HUES48 (cell line): ENCODE results near the gene SLC6A2.

ENCODE experiments used
- H3K27ac ChIP-seq: one replicate; pipeline ENCODE4 v1.7.0; 2013; ENCODE audit warnings: low read depth, low read length, inconsistent platforms
- H3K27me3 ChIP-seq: 2 replicates; pipeline ENCODE4 v1.6.1; 2013; ENCODE audit warnings: mild to moderate bottlenecking, low read length; ENCODE audit not compliant: control insufficient read depth, insufficient read depth
- H3K36me3 ChIP-seq: 2 replicates; pipeline ENCODE4 v1.6.1; 2013; ENCODE audit warnings: low read length; ENCODE audit not compliant: control insufficient read depth, insufficient read depth
- H3K4me1 ChIP-seq: 2 replicates; pipeline ENCODE4 v1.6.1; 2013; ENCODE audit warnings: mild to moderate bottlenecking, low read length; ENCODE audit not compliant: control insufficient read depth, insufficient read depth
- H3K4me3 ChIP-seq: 2 replicates; pipeline ENCODE4 v1.5.1; 2013; ENCODE audit warnings: mild to moderate bottlenecking, low read depth, low read length
- H3K9ac ChIP-seq: 2 replicates; pipeline ENCODE4 v1.6.1; 2013; ENCODE audit warnings: mild to moderate bottlenecking, low read depth, low read length, moderate library complexity
- H3K9me3 ChIP-seq: 2 replicates; pipeline ENCODE4 v1.6.1; 2013; ENCODE audit warnings: low read length; ENCODE audit not compliant: control insufficient read depth, insufficient read depth

SLC6A2 gene

GRCh38 chr16:55710466-55710865 is 54.7 kb downstream of the SLC6A2 start:
- H3K4me3 ChIP-seq: no peak overlapping the region
- H3K9me3 ChIP-seq: no peaks in the 10 kb centered on the region
- no peak overlapping the region for H3K27ac ChIP-seq
- no peaks in the 10 kb centered on the region for H3K36me3 ChIP-seq
- H3K27me3 ChIP-seq: no peaks in the 10 kb centered on the region
- H3K9ac ChIP-seq: no peak overlapping the region
- no peaks in the 10 kb centered on the region for H3K4me1 ChIP-seq

GRCh38 chr16:55711959-55712876 is 56.4 kb downstream of the SLC6A2 start:
- Histone ChIP-seq H3K27ac (no peak overlapping the region), H3K4me3 (no peak overlapping the region)

GRCh38 chr16:55713103-55713502 is 57.3 kb downstream of the SLC6A2 start:
- H3K9ac ChIP-seq: no peak overlapping the region
- H3K27ac ChIP-seq: no peak overlapping the region
- no peaks in the 10 kb centered on the region for H3K4me1 ChIP-seq
- H3K4me3 ChIP-seq: no peak overlapping the region
- H3K9me3 ChIP-seq: no peaks in the 10 kb centered on the region
- H3K36me3 ChIP-seq: no peaks in the 10 kb centered on the region
- no peaks in the 10 kb centered on the region for H3K27me3 ChIP-seq

More at GRCh38 chr16:55711959-55712876, 56.4 kb downstream of the SLC6A2 start:
- H3K9me3 ChIP-seq: no peaks in the 10 kb centered on the region
- H3K36me3 ChIP-seq: no peaks in the 10 kb centered on the region
- no peaks in the 10 kb centered on the region for H3K4me1 ChIP-seq
- no peaks in the 10 kb centered on the region for H3K27me3 ChIP-seq
- no peak overlapping the region for H3K9ac ChIP-seq

- Histone ChIP-seq H3K4me1 (no peaks in the 10 kb centered on the region), H3K27me3 (no peaks in the 10 kb centered on the region), H3K9me3 (no peaks in the 10 kb centered on the region), H3K36me3 (no peaks in the 10 kb centered on the region), H3K4me3 (no peak overlapping the region), H3K9ac (no peak overlapping the region), H3K27ac (no peak overlapping the region)
Measured at GRCh38 chr16:55717326-55717725, 61.5 kb downstream of the SLC6A2 start.

- Histone ChIP-seq H3K9me3 (no peaks in the 10 kb centered on the region), H3K36me3 (no peaks in the 10 kb centered on the region), H3K4me1 (no peaks in the 10 kb centered on the region), H3K27me3 (no peaks in the 10 kb centered on the region), H3K27ac (no peak overlapping the region), H3K4me3 (no peak overlapping the region), H3K9ac (no peak overlapping the region)
Measured at GRCh38 chr16:55725055-55725777, 69.4 kb downstream of the SLC6A2 start.

GRCh38 chr16:55728797-55729196 is 73.0 kb downstream of the SLC6A2 start:
- no peaks in the 10 kb centered on the region for H3K9me3 ChIP-seq
- H3K36me3 ChIP-seq: no peaks in the 10 kb centered on the region
- H3K9ac ChIP-seq: no peak overlapping the region
- no peaks in the 10 kb centered on the region for H3K4me1 ChIP-seq
- H3K4me3 ChIP-seq: no peak overlapping the region
- no peaks in the 10 kb centered on the region for H3K27me3 ChIP-seq
- no peak overlapping the region for H3K27ac ChIP-seq

GRCh38 chr16:55730115-55730514 is 74.3 kb downstream of the SLC6A2 start:
- no peak overlapping the region for H3K27ac ChIP-seq
- no peaks in the 10 kb centered on the region for H3K36me3 ChIP-seq
- no peaks in the 10 kb centered on the region for H3K4me1 ChIP-seq
- no peak overlapping the region for H3K4me3 ChIP-seq
- no peak overlapping the region for H3K9ac ChIP-seq
- no peaks in the 10 kb centered on the region for H3K9me3 ChIP-seq
- no peaks in the 10 kb centered on the region for H3K27me3 ChIP-seq

- H3K27ac ChIP-seq: no peak overlapping the region
- H3K4me1 ChIP-seq: no peaks in the 10 kb centered on the region
- no peaks in the 10 kb centered on the region for H3K36me3 ChIP-seq
- no peaks in the 10 kb centered on the region for H3K9me3 ChIP-seq
- no peaks in the 10 kb centered on the region for H3K27me3 ChIP-seq
- H3K4me3 ChIP-seq: no peak overlapping the region
- no peak overlapping the region for H3K9ac ChIP-seq
Measured at GRCh38 chr16:55732496-55732895, 76.7 kb downstream of the SLC6A2 start.

- Histone ChIP-seq H3K4me1 (no peaks in the 10 kb centered on the region), H3K4me3 (no peak overlapping the region), H3K36me3 (no peaks in the 10 kb centered on the region), H3K27me3 (no peaks in the 10 kb centered on the region), H3K9me3 (no peaks in the 10 kb centered on the region), H3K9ac (no peak overlapping the region), H3K27ac (no peak overlapping the region)
Measured at GRCh38 chr16:55734665-55735064, 78.9 kb downstream of the SLC6A2 start.

- Histone ChIP-seq H3K9me3 (no peaks in the 10 kb centered on the region), H3K9ac (no peak overlapping the region), H3K4me1 (no peaks in the 10 kb centered on the region), H3K4me3 (no peak overlapping the region), H3K27ac (no peak overlapping the region), H3K36me3 (no peaks in the 10 kb centered on the region), H3K27me3 (no peaks in the 10 kb centered on the region)
Measured at GRCh38 chr16:55735120-55735781, 79.5 kb downstream of the SLC6A2 start.

- Histone ChIP-seq H3K9me3 (no peaks in the 10 kb centered on the region), H3K36me3 (no peaks in the 10 kb centered on the region), H3K9ac (no peak overlapping the region), H3K4me3 (no peak overlapping the region), H3K27me3 (no peaks in the 10 kb centered on the region), H3K27ac (no peak overlapping the region), H3K4me1 (no peaks in the 10 kb centered on the region)
Measured at GRCh38 chr16:55736671-55737070, 80.9 kb downstream of the SLC6A2 start.
